Uterus (tissue), 4 donors: ENCODE data around the gene SNAP47. TPM values are rescaled to one million over a fixed set of nuclear protein-coding genes. Genes with fewer than 3 reads are reported as not detected.

ENCODE experiments used
- DNase-seq, 2 donors: peaks; one replicate each; pipeline ENCODE4 v3.0.0-alpha.2; 2019 to 2020
- H3K27ac ChIP-seq, 2 donors: fragments of 200-600 bp; sonication (generic); 1 replicate in 1 of 2; 2 replicates in 1 of 2; pipeline ENCODE4 v1.5.1; 2016 to 2018
- H3K27me3 ChIP-seq, 2 donors: fragments of 200-600 bp; sonication (generic); one replicate each; pipeline ENCODE4 v1.5.1; 2018 to 2019; ENCODE audit warnings: control low read depth in 1 of 2
- H3K36me3 ChIP-seq, 2 donors: fragments of 200-600 bp; sonication (generic); one replicate each; pipeline ENCODE4 v1.5.1; 2019; ENCODE audit warnings: control low read depth in 1 of 2
- H3K4me1 ChIP-seq, 2 donors: fragments of 200-600 bp; sonication (generic); one replicate each; pipeline ENCODE4 v1.5.1; 2018 to 2019; ENCODE audit warnings: control low read depth in 1 of 2
- H3K4me3 ChIP-seq, 2 donors: fragments of 200-600 bp; sonication (generic); 1 replicate in 1 of 2; 2 replicates in 1 of 2; pipeline ENCODE4 v1.5.1; 2018 to 2019; ENCODE audit warnings: mild to moderate bottlenecking in 1 of 2
- H3K9me3 ChIP-seq, 2 donors: fragments of 200-600 bp; sonication (generic); one replicate each; pipeline ENCODE4 v1.5.1; 2019; ENCODE audit warnings: control low read depth in 1 of 2
- POLR2A ChIP-seq, 2 donors: fragments of 450-650 bp; IDR thresholded peaks; one replicate each; pipeline ENCODE4 v1.6.1; 2016; ENCODE audit warnings: antibody characterized with exemption in 2 of 2, mild to moderate bottlenecking in 1 of 2, moderate library complexity in 1 of 2
- intact Hi-C: fragments of 100-400 bp; cut with DNase I; formaldehyde crosslinking; loops from one replicate; pipeline ENCODE4 v1.15.1; 2023; ENCODE audit warnings: low total_unique reads
- total RNA-seq, 4 donors: library from RNA; depleted of rRNA in 3 of 4; stranded (reverse); fragments of >200 nt in 3 of 4; gene quantifications; one replicate each; pipeline versions ENCODE4 v1.1.0 to v1.2.4, GENCODE V29; 2014 to 2023
- TF ChIP-seq, protein P1 (sequence below), 4 experiments: fragments of 200-600 bp in 2 of 4; fragments of 450-650 bp in 2 of 4; sonication (generic) in 2 of 4; IDR thresholded peaks; one replicate each; pipeline ENCODE4 v1.5.1; 2016 to 2019; ENCODE audit warnings: antibody characterized with exemption in 4 of 4, mild to moderate bottlenecking in 2 of 4, moderate library complexity in 1 of 4
- donor health status: DM: yes; HTN: yes; CAD: no.

Gene SNAP47
- total RNA-seq, 4 donors from 2014 or later = 33.3 to 75.5 (median 55.2) TPM

- intact Hi-C loops = no loop called here
- Histone ChIP-seq H3K4me1 (peaks cover 10 to 19% of the 10 kb centered on the region in 2 donors), H3K27ac (peak overlapping the region; percentile 66 to 84), H3K36me3 (no peaks in the 10 kb centered on the region), H3K9me3 (no peaks in the 10 kb centered on the region), H3K4me3 (peak overlapping the region; percentile 52 to 56), H3K27me3 (no peaks in the 10 kb centered on the region)
- TF ChIP-seq POLR2A (IDR thresholded peaks at IDR 0.05) = no peak
- TF ChIP-seq, protein P1, sequence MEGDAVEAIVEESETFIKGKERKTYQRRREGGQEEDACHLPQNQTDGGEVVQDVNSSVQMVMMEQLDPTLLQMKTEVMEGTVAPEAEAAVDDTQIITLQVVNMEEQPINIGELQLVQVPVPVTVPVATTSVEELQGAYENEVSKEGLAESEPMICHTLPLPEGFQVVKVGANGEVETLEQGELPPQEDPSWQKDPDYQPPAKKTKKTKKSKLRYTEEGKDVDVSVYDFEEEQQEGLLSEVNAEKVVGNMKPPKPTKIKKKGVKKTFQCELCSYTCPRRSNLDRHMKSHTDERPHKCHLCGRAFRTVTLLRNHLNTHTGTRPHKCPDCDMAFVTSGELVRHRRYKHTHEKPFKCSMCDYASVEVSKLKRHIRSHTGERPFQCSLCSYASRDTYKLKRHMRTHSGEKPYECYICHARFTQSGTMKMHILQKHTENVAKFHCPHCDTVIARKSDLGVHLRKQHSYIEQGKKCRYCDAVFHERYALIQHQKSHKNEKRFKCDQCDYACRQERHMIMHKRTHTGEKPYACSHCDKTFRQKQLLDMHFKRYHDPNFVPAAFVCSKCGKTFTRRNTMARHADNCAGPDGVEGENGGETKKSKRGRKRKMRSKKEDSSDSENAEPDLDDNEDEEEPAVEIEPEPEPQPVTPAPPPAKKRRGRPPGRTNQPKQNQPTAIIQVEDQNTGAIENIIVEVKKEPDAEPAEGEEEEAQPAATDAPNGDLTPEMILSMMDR (IDR thresholded peaks at IDR 0.05) = no peak
- peak in 1 of 2 donors; percentile 21 for DNase-seq
Measured at GRCh38 chr1:227729144-227729880, 5.9 kb upstream of the SNAP47 start.

GRCh38 chr1:227729881-227730629 lies 5.2 kb upstream of the SNAP47 start:
- peak overlapping the region; percentile 66 to 84 for H3K27ac ChIP-seq
- intact Hi-C loops = no loop called here
- H3K4me1 ChIP-seq = peaks cover 10 to 19% of the 10 kb centered on the region in 2 donors
- H3K27me3 ChIP-seq = no peaks in the 10 kb centered on the region
- no peaks in the 10 kb centered on the region for H3K36me3 ChIP-seq
- DNase-seq = peak in 1 of 2 donors; percentile 62
- no peak overlapping the region for H3K4me3 ChIP-seq
- no peaks in the 10 kb centered on the region for H3K9me3 ChIP-seq
- TF ChIP-seq POLR2A (IDR thresholded peaks at IDR 0.05) = no peak
- TF ChIP-seq, protein P1 (IDR thresholded peaks at IDR 0.05) = peak; percentile 54 to 80 (median 66)

DNA sequence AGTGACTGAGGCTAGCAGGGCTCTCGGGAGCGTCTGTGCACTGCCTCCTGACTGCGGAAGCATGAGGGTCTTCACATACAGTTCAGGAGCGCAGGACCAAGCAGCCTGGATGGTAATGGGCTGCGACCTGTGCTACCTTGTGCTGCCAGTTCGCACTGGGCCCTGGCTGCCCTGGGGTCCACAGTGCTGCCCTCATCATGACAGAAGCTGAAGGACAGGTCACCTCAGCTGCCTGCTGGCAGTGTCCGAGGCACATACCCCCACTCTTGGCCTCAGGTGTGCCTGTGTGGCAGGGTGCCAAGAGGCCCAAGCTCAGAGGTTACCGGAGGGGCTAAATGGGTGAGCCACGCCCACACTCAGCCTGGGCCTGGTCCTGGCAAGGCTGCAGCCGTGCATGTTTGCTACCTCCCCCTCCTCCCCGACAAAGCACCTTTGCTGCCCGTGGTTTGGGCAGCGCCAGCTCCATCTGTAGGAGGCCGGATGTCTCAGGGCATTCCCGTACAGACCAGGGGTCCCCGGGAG lies 4.5 kb upstream of the SNAP47 start:
- peaks cover 10 to 19% of the 10 kb centered on the region in 2 donors for H3K4me1 ChIP-seq
- H3K27ac ChIP-seq = peak overlapping the region; percentile 4 to 13
- TF ChIP-seq, protein P1 (IDR thresholded peaks at IDR 0.05) = no peak
- TF ChIP-seq POLR2A (IDR thresholded peaks at IDR 0.05) = no peak
- H3K27me3 ChIP-seq = no peaks in the 10 kb centered on the region
- no peak overlapping the region for H3K4me3 ChIP-seq
- H3K36me3 ChIP-seq = no peaks in the 10 kb centered on the region
- no peak for DNase-seq
- intact Hi-C loops = no loop called here
- no peaks in the 10 kb centered on the region for H3K9me3 ChIP-seq

GRCh38 chr1:227731241-227731677 lies 4.0 kb upstream of the SNAP47 start:
- peak overlapping the region in 1 of 2 donors; percentile 13 for H3K27ac ChIP-seq
- H3K9me3 ChIP-seq = no peaks in the 10 kb centered on the region
- TF ChIP-seq, protein P1 (IDR thresholded peaks at IDR 0.05) = no peak
- no peak for TF ChIP-seq POLR2A (IDR thresholded peaks at IDR 0.05)
- no peak for DNase-seq
- no peaks in the 10 kb centered on the region for H3K27me3 ChIP-seq
- intact Hi-C loops = no loop called here
- no peak overlapping the region for H3K4me3 ChIP-seq
- H3K4me1 ChIP-seq = peaks cover 10 to 19% of the 10 kb centered on the region in 2 donors
- H3K36me3 ChIP-seq = no peaks in the 10 kb centered on the region
